Measurements from ENCODE around the gene PILRB.
"Not testable (repeated sequence)": the region's sequence is repeated elsewhere in the genome, so short reads cannot be mapped to it uniquely, and the experiment has no call there.

Gene PILRB

DNA sequence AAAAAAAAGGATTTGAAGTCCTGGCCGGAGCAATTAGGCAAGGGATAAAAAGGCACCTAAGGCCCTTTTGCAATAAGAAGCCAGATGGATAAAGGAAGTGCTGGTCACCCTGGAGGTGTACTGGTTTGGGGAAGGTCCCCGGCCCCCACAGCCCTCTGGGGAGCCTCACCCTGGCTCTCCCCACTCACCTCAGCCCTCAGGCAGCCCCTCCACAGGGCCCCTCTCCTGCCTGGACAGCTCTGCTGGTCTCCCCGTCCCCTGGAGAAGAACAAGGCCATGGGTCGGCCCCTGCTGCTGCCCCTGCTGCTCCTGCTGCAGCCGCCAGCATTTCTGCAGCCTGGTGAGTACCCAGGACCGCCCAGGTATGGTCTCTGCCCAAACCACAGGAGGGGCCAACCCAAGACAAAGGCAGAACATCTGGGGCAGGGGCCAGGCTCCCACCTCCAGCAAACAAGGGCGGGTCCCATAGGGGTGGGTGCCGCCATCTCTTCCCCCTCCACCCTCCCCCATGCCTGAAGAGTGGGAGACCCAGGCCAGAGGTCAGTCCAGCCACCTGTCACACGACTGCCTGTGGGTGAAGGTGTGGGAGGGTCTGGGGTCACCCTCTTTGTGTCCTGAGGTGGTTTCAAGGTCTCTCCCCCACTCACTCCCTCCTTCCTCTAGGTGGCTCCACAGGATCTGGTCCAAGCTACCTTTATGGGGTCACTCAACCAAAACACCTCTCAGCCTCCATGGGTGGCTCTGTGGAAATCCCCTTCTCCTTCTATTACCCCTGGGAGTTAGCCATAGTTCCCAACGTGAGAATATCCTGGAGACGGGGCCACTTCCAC, at the start of gene PILRB:
Gene PILRB, plus strand, starts transcription at position 91 of the 830 bp plus-strand sequence. Its CDS starts 186 bp downstream, at position 277.
- no peak for DNase-seq

DNA sequence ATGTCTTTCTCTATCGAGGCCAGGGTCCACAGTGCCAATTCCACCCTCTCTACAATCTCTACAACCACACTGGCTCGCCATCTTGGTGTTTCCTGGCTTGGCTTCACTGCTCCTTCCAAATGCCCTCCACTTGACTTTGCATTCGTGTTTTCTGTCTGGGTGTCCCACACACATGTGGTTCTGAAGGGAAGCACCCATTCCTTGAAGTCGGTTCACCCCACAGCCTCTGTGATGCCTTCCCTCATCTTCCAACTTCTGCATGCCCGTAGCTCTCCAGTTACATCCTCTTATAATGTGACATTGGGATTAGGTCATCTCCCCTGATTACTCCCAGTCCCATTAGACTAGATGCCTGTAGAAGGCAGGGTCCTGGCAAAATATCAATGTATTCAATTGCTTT, 39.6 kb upstream of the PILRB start:
- not testable (repeated sequence) for DNase-seq

DNA sequence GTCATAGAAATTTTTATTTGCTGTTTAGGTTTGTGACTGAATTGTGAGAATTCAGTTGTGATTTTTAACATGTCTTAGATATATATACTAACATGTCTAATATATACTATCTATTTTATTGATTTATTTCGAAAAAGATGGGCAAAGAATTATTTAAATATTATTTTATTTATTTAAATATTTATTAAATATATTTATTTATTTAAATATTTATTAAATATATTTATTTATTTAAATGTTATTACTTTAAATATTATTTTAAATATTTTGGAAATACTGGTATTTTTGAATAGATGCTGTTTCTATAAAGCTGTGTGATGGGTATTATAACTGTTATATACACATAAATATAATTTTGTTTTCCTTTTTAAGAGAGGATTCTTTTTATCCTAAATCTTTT, 36.3 kb upstream of the PILRB start:
- DNase-seq: not testable (repeated sequence)

DNA sequence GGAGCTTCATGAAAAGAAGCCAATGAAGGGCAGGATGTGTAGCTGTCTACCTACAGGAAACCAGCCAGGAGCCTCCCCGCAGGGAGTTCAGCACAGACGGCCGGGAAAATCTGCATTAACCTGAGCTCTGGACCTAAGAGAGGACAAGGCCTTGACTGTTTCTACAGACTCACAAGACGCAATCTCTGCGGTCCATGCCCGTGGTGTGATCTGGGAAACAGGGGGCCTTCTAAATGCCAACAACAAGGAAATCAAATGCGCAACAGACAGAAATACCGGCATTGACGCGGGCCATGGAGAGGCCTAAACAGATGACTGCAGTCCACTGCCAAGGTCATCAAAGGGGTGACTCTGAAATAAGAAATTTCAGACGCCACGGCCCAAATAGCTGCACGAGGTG, 33.7 kb upstream of the PILRB start:
- DNase-seq: not testable (repeated sequence)

DNA sequence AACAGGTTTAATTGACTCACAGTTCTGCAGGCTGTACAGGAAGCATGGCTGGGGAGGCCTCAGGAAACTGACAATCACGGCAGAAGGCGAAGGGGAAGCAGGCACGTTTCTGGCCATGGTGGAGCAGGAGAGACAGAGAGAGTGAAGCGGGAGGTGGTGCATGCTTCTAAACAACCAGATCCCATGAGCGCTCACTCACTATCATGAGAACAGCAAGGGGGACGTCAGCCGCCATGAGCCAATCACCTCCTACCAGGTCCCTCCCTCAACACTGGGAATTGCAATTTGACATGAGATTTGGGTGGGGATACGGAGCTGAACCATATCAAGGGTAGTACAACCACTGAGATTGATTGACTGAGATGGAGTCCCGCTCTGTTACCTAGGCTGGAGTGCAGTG, 32.2 kb upstream of the PILRB start:
- DNase-seq: not testable (repeated sequence)

DNA sequence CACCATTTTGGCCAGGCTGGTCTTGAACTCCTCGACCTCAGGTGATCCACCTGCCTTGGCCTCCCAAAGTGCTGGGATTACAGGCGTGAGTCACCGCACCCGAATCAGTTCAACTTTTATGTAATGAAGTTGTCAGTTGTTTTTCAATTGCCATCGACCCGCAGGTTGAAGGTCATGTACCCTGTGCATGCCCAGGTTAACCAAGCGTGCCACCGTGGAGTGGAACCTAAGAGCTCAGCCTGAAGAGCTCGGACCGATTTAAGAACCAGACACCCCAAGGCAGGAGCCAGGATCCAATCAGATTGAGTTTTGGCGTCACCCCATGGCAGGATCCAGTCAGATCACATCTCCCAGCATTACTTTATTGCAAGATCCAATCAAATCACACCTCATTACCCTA, 31.0 kb upstream of the PILRB start:
- not testable (repeated sequence) for DNase-seq

DNA sequence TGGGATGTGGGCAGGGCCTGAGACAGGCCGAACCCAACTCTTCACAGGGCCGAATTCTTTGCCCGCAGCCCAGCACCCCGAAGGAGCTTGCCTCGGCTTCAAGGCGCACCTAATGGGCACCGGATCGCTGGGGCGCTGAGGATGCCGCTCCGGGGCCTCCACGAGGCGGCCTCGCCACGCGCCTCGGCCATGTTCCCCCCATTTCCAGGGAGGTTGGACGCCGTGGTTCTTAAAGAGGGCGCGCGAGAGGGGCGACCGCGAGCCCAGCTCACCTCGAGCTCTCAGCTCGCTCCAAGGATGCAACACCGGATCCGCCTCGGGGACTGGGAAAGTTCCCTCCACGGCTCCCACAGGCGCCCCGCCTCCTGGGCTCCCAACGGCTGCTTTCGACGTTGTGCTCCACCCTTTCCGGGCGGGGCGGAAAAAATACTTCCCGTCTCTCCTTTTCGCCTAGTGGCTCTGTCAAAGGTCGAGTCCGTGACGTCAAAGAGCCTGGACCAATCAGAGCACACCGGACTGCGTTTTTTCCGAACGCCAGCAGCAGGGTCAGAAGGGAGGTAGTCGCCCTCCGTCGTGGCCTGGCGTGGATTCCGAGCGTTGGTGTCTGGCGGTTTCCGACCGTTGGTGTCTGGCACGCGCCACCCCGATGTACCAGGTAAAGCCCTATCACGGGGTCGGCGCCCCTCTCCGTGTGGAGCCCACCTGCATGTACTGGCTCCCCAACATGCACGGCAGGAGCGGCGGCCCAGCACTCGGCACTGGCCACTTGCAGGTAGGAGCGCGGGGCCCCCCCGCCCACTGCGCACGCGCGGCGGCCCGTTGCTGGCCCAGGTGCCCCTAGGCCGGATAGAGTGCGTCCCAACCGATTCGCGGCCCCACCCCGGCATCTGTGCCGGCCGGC, 22.1 kb upstream of the PILRB start:
- DNase-seq: peak; percentile 85 to 87

DNA sequence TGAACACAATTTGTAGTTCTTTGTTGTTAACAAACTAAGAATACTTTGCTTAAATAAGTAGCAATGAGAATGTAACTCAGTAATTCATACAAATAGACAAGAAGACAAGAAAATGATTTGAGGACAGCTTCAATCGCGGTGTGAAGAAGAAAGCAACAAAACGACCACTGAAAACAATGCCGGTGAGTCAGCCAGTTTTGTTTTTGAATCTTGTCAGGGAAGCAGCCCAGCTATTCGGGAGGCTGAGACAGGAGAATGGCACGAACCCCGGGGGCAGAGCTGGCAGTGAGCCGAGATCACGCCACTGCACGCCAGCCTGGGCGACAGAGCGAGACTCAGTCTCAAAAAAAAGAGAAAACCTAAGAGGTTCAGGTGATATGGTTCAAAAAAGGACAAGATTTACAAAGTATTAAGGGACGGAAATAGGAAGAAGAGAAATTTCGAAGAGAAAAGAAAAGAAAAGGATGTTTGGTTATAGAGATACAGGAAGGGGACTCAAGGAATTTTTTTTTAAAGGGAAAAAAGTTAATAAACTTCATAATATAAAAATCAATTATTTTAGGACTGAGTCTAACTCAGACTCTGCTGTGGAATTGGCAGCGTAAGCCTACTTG, 19.7 kb upstream of the PILRB start:
- DNase-seq: peak; percentile 49 to 72

DNA sequence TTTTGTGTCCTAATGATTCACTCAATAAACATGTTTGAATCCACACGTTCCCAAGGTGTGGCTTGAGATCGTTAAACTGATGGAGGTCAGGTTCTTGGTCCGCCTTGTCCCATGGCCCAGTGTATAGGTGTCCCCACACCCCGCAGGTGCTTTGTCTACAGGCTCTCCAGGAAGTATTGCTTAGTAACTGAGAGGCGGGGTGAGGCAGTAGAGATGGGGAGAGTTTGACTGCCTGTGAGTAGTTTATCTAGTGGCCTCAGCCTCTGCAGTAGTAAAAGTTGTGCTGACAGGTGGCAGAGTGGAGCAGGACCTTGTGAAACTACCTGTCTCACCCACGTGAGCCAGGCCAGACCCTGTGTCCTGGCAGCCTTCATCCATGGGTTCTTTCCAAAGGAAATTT, 16.6 kb upstream of the PILRB start:
- not testable (repeated sequence) for DNase-seq

DNA sequence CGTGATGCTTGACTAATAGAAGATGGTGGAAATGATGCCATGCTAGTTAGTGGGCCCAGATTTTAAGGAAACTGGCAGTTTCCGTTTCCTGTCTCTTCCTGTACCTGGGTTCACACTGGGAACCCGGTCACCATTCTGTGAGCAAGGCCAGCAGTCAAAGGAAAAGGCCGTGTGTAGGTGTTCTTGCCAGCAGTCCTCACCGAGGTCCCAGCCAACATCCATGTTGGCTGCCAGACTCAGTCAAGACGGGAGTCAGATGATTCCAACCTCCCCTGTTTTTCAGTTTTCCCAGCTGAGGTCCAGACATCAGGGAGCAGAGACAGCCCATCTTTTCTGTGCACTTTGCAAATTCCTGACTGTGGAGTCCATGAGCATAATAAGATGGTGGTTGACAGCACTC, 15.2 kb upstream of the PILRB start:
- no peak for DNase-seq

DNA sequence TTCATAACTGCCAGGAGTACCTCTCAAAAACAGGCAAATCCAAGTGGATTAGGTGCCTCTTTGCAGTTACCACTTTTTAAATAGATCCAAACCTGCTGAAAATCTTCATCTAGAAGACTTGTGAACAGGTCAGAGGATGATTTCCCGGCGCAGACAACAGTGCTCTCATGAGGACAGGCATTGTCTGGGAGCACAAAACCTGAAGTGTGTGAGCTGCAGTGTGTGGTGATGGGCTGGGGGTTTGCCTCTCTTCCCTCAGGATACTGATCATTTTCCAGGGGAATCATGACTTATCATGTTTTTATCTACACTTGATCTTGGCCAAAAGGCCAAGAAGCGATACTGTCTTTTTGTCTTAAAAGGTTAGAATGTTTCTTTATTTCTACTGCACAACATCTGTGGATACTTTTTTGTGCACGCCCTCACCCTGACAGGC, 13.8 kb upstream of the PILRB start:
- not testable (repeated sequence) for DNase-seq

DNA sequence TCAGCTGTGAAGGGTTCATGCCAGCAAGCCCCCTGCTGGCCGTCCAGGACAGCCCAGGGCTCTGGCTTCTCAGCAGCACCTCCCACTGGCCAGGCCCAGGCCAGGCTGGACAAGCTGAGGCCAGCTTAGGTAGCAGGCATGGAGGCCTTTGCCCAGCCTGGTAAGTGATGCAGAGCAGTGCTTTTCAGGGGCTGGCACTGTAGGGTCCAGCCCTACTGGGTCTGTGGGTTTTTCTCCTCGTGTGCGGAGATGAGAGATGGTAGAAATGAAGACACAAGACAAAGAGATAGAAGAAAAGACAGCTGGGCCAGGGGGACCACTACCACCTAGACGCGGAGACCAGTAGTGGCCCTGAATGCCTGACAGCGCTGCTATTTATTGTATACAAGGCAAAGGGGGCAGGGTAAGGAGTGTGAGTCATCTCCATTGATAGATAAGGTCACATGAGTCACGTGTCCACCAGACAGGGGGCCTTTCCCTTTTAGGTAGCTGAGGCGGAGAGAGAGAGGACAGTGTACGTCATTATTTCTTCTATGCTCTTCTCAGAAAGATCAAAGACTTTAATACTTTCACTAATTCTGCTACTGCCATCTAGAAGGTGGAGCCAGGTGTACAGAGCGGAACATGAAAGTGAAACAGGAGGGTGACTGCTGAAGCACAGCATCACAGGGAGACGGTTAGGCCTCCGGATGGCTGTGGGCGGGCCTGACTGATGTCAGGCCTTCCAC, 13.2 kb upstream of the PILRB start:
- peak; percentile 19 to 52 for DNase-seq

DNA sequence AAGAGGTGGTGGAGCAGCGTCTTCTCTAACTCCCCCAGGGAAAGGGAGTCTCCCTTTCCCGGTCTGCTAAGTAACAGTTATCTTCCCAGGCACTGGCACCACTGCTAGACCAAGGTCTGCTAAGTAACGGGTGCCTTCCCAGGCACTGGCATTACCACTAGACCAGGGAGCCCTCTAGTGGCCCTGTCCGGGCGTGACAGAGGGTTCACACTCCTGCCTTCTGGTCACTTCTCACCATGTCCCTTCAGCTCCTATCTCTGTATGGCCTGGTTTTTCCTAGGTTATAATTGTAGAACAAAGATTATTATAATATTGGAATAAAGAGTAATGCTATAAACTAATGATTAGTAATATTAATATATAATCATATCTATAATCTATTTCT, 12.6 kb upstream of the PILRB start:
- peak; percentile 35 to 68 for DNase-seq

DNA sequence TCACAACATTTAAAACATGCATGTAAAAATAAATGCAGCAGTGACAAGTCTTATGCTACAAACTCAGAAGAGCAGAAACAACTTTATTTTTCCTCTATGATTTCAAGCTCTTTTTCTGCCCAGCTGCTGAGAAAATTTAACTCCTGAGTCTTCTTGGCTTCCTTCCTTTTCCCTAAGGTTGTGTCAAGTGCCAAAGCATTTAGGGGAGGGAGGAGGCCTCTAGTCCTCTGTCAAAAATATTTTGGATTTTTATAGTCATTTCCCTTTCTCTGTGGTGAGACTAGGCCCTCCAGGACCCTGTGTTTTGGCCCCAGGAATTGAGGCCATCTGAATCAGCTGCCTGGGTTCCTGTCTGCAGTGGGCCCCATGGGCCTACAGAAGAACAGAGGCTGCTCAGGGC, 11.0 kb upstream of the PILRB start:
- no peak for DNase-seq

DNA sequence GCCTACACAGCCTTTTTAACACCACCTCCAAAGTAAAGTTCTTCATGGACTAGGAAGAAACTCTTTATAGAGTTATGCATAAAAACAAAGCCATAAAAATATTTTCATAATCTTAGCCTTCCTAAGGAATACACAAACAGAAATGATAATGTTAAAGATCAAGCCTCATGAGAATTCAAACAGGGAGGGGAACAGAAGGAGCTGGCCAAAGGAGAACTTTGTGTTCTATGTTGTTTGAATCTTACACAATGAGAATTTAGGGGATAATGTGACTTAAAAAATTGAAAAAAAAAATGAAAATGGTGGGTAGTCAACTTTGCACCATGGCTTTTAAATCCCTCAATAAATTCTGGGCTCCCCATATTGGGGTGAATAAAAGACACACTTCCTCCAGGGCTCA, 9.1 kb upstream of the PILRB start:
- DNase-seq: no peak

DNA sequence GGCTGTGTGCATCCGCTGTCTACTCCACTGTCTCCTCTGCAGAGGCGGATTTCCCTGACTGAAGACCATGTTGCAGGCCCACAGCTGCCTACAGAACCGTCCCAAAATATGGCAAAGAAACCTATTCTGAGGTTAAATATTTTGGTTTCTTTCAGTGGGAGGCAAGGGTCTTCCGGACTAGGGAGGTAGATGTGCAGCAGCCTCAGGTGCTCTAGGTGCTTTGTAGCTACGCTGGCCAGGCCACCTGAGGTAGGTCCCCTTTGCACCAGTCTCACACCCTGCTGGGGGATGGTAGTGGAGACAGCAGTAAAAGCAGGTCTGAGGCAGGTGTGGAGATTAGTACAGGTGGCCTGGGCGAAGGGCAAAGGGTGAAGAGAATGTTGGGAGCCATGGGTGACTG, 8.2 kb upstream of the PILRB start:
- DNase-seq: no peak

DNA sequence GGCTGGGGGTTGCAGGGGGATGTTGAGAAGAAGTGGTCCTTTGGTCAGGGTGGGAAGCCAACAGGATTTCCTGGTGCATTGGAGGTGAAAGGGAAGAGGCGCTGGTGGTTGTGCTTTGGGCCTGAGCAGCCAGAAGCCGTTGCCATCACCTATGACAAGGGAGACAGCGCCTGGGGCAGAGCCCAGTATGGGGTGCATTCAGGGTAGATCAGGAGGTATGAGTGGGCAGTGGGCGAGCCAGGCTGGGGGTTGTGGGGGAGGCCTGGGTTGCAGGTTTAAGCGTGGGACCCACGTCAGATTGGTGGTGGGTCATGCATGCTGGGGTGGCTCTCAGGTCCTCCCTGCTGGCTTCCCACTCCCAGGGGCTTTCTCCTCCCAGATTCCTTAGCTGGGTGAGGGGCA, 6.3 kb upstream of the PILRB start:
- no peak for DNase-seq

DNA sequence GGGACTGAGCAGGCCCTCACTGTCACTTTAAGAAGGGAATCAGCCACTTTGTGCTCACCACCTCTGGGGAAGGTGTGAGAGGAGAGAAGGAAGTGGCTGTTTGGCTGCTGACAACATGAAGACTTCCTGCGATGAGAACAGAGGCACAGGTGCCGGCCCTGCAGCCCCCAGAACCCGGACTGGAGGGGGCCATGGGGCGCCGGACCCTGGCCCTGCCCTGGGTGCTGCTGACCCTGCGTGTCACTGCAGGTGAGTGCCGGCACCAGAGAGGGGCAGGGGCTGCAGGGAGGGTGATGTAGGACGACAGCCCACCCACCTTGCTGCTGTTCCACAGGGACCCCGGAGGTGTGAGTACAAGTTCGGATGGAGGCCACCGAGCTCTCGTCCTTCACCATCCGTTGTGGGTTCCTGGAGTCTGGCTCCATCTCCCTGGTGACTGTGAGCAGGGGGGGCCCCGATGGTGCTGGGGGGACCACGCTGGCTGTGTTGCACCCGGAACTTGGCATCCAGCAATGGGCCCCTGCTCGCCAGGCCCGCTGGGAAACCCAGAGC, 5.6 kb upstream of the PILRB start:
- not testable (repeated sequence) for DNase-seq

DNA sequence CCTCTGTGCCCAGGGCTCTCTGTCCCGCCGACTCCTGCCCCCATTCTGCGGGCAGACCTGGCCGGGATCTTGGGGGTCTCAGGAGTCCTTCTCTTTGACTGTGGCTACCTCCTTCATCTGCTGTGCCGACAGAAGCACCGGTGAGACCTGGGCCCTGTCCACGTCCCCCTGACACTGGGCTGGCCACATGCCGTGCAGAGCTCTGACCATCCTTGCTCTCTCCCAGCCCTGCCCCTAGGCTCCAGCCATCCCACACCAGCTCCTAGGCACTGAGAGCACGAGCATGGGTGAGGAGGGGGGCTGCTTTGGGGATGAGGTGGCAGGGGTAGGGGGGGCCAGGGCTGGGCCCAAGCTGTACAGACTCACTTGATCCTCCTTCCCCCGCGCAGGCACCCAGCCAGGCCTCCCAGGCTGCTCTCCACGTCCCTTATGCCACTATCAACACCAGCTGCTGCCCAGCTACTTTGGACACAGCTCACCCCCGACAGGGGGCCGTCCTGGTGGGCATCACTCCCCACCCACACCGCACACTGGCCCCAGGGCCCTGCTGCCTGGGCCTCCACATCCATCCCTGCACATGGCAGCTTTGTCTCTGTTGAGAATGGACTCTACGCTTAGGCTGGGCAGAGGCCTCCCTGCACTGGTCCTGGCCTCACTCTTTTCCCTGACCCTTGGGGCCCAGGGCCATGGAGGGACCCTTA, 4.8 kb upstream of the PILRB start:
- no peak for DNase-seq

DNA sequence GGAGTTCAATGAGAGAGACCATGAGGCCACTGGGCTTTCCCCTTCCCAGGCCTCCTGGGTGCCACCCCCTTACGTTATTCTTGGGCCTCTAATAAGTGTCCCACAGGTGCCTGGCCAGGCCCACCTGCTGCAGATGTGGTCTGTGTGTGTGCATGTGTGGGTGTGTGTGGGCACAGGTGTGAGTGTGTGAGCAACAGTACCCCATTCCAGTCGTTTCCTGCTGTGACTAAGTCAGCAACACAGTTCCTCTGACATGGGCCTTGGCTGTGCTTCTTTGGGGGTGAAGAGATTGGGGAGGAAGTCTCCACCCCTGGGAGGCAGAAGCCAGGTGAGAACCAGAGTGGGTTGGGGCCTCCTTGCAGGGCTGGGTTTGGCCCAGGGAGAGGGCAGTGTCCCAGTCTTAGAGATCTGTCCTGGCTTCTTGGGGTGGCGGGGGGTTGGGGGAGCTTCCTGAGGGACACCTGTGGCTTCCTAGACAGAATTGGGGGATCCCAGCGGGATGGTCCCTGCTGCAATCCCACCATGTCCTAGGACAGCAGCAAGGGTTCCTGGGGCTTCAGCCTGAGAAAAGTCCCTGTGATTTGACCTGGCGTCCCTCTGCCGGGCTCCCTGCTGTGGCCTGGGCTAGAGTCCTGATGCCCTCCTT, 4.1 kb upstream of the PILRB start:
- DNase-seq: no peak

DNA sequence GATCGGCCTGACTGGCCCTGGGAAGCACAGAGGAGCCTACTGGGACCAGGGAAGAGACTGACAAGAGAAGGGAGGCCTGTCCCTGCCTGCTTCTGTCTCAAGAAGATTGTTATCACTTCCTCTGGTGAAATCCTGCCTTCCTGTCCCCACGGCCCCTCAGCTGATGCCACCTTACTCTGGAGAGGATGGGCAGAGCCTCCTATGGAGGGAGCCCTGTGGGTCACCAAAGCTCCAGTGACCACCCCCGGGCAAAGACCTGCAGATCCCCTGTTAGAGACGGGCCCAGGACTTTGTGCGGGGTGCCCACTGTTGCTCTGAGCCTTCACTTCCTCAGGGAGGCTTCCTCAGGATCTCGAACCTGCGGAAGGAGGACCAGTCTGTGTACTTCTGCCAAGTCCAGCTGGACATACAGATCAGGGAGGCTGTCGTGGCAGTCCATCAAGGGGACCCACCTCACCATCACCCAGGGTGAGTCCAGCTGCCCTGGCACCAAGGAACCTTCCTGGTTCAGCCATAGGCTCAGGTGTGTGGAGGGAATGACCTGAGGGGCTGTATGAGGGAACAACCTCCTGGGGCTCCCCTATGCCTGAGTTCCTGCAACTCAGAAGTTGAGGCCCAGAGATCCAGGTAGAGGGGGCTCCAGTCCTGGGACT, 1.4 kb upstream of the PILRB start:
- no peak for DNase-seq
